ENCODE results near the gene ATP8A2. TPM values are rescaled to one million over a fixed set of nuclear protein-coding genes. Genes with fewer than 3 reads are reported as not detected.

ATP8A2 gene
- total and polyA plus RNA-seq, 2 of the 4 experiments (the other 2 are of a cell fraction): 0.02 to 0.18 TPM

DNA sequence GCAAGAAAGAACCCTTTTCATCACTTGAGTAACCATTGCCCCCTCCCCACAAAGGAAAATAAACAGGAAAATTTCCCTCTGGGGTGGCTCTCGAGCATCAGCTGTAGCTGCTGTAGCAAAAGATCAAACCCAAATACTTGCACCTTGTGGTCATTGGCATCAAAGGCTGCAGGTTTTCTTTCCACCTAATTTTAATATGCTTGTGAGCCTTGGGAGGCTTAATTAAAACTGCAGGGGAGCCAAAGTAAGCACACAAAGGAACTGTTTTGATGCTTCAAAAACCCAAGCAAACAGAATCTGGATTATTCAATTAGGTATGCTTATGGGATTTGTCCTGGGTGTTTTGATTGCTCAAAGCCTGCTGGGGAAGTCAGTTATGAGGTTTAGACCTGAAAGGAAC lies 560.6 kb downstream of the ATP8A2 start:
- Histone ChIP-seq H4K20me1 (ENCODE audit: insufficient read depth, low read length) (no peaks in the 10 kb centered on the region), H3K4me2 (ENCODE audit: low read depth, low read length) (no peak overlapping the region), H3K9me3 (ENCODE audit: control insufficient read depth, insufficient read depth, low read length) (0 out of 2 replicates have a peak, but pooled peaks cover 2% of the 10 kb centered on the region), H2BK120ac (ENCODE audit: low read depth, low read length) (no peak overlapping the region), H4K91ac (ENCODE audit: insufficient read depth, low read depth, low read length) (no peak overlapping the region), H2AK9ac (replicated peaks; ENCODE audit: low read depth, low read length, poor library complexity) (no peak overlapping the region), H3K36me3 (ENCODE audit: control insufficient read depth, insufficient read depth, low read length) (no peaks in the 10 kb centered on the region), H3K27me3 (ENCODE audit: control insufficient read depth, insufficient read depth, low read length) (no peaks in the 10 kb centered on the region), H3K9me1 (ENCODE audit: insufficient read depth, low read length) (no peaks in the 10 kb centered on the region), H3K9ac (ENCODE audit: low read depth, low read length) (no peak overlapping the region), H2BK15ac (ENCODE audit: low read depth, low read length) (no peak overlapping the region), H3K18ac (ENCODE audit: low read depth, low read length) (no peak overlapping the region), H3K27ac (ENCODE audit: insufficient read depth, low read length) (no peak overlapping the region), H4K8ac (ENCODE audit: low read depth in 2 of 2, low read length in 2 of 2) (no peak overlapping the region), H3K14ac (replicated peaks; ENCODE audit: low read depth, low read length) (no peak overlapping the region), H4K5ac (ENCODE audit: low read depth, low read length) (no peak overlapping the region), H3K23ac (ENCODE audit: low read depth, low read length) (no peak overlapping the region), H2BK20ac (ENCODE audit: low read depth, low read length) (no peak overlapping the region), H3K56ac (ENCODE audit: extremely low read depth, insufficient read depth, low read length) (no peak overlapping the region), H3K79me1 (ENCODE audit: low read depth in 1 of 2, low read length in 2 of 2) (no peaks in the 10 kb centered on the region), H3K4me3 (ENCODE audit: insufficient read depth, low read depth, low read length) (no peak overlapping the region), H3K4ac (ENCODE audit: low read depth, low read length) (no peak overlapping the region), H2BK5ac (ENCODE audit: low read depth, low read length, poor library complexity, severe bottlenecking) (no peak overlapping the region), H3K4me1 (ENCODE audit: control insufficient read depth, insufficient read depth, low read length) (no peaks in the 10 kb centered on the region), H2AFZ (replicated peaks; ENCODE audit: low read length, poor library complexity) (no peak overlapping the region), H2AK5ac (ENCODE audit: low read depth, low read length) (no peak overlapping the region)
- no peak for ATAC-seq (ENCODE audit: low read depth)
- ChIA-PET POLR2A (ENCODE audit: unreplicated experiment) (no interaction called here), CTCF (no interaction called here)
- intact Hi-C loops (cut with micrococcal nuclease) (no loop called here), in situ Hi-C loops (cut with MboI; ENCODE audit: low sequenced_read_pairs) (no loop called here), dilution Hi-C loops (cut with HindIII; ENCODE audit: low sequenced_read_pairs, unreplicated experiment) (no loop called here)
- TF ChIP-seq BHLHE40 (IDR thresholded peaks at IDR 0.05; ENCODE audit: low read depth, low read length): no peak
- TF ChIP-seq CHD1 (IDR thresholded peaks at IDR 0.05; ENCODE audit: low read depth, low read length): no peak
- no peak for TF ChIP-seq RFX5 (IDR thresholded peaks at IDR 0.05; ENCODE audit: low read depth, low read length)
- TF ChIP-seq RCOR1 (IDR thresholded peaks at IDR 0.05; ENCODE audit: insufficient replicate concordance, low read length): no peak
- no peak for DNase-seq
- WGBS, 2 experiments (ENCODE audit: extremely low coverage in 2 of 2, insufficient read length in 1 of 2): no CpG with 5 or more reads among the region's 1 CpG
- BruUV-seq (replicated peaks): no TSS peak
